Fibroblast of villous mesenchyme (primary cell): ENCODE results near the gene KLHL26. TPM values are rescaled to one million over a fixed set of nuclear protein-coding genes. Genes with fewer than 3 reads are reported as not detected.
"Not testable (repeated sequence)": the region's sequence is repeated elsewhere in the genome, so short reads cannot be mapped to it uniquely, and the experiment has no call there.

Source experiments
- DNase-seq: peaks from one replicate; pipeline ENCODE4 v3.0.0-alpha.2; 2010; ENCODE audit warnings: low read depth
- H3K4me3 ChIP-seq: 2 replicates; pipeline ENCODE4 v1.5.1; 2011; ENCODE audit warnings: low read depth, mild to moderate bottlenecking, low read length
- CTCF ChIP-seq: IDR thresholded peaks from 2 replicates; pipeline ENCODE4 v1.5.1; 2012; ENCODE audit warnings: low read depth, mild to moderate bottlenecking, low read length; ENCODE audit not compliant: insufficient read depth
- total RNA-seq: library from RNA; depleted of rRNA; stranded (reverse); fragments of >200 nt; gene quantifications from 2 replicates; pipeline ENCODE4 v1.2.3, GENCODE V29; 2012

The KLHL26 gene
- total RNA-seq, 1 donor: 2.6 TPM

GRCh38 chr19:18590273-18591272 lies 46.3 kb upstream of the KLHL26 start:
- peak; percentile 45 for DNase-seq
- H3K4me3 ChIP-seq: peak overlapping the region; percentile 73
- TF ChIP-seq CTCF: peak; percentile 26

- H3K4me3 ChIP-seq: no peak overlapping the region
- DNase-seq: no peak
- no peak for TF ChIP-seq CTCF
These were observed 45.0 kb upstream of the KLHL26 start for GRCh38 chr19:18591735-18592385.

GRCh38 chr19:18592732-18593131 lies 44.1 kb upstream of the KLHL26 start:
- not testable (repeated sequence) for H3K4me3 ChIP-seq, DNase-seq

- TF ChIP-seq CTCF: no peak
- no peak for DNase-seq
These were observed 43.3 kb upstream of the KLHL26 start for GRCh38 chr19:18593367-18594095.

GRCh38 chr19:18594096-18594823 lies 42.6 kb upstream of the KLHL26 start:
- H3K4me3 ChIP-seq: peak overlapping the region; percentile 52
- TF ChIP-seq CTCF: peak; percentile 73
- peak; percentile 86 for DNase-seq

More at GRCh38 chr19:18593367-18594095, 43.3 kb upstream of the KLHL26 start:
- peak overlapping the region; percentile 23 for H3K4me3 ChIP-seq

GRCh38 chr19:18594824-18595373 lies 41.9 kb upstream of the KLHL26 start:
- DNase-seq: no peak

More at GRCh38 chr19:18594824-18595373, 41.9 kb upstream of the KLHL26 start:
- no peak for TF ChIP-seq CTCF
- H3K4me3 ChIP-seq: peak overlapping the region; percentile 52
